NCI-H1105 treated with DMSO at 0.1 percent for 48 hours (cell line): ENCODE measurements around the gene GJC3.
"Not testable (repeated sequence)": the region's sequence is repeated elsewhere in the genome, so short reads cannot be mapped to it uniquely, and the experiment has no call there.

Source experiments
- DNase-seq: peaks from one replicate; lab custom pipeline; 2025; lab: John Stamatoyannopoulos, UW

The GJC3 gene, protein sequence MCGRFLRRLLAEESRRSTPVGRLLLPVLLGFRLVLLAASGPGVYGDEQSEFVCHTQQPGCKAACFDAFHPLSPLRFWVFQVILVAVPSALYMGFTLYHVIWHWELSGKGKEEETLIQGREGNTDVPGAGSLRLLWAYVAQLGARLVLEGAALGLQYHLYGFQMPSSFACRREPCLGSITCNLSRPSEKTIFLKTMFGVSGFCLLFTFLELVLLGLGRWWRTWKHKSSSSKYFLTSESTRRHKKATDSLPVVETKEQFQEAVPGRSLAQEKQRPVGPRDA

DNA sequence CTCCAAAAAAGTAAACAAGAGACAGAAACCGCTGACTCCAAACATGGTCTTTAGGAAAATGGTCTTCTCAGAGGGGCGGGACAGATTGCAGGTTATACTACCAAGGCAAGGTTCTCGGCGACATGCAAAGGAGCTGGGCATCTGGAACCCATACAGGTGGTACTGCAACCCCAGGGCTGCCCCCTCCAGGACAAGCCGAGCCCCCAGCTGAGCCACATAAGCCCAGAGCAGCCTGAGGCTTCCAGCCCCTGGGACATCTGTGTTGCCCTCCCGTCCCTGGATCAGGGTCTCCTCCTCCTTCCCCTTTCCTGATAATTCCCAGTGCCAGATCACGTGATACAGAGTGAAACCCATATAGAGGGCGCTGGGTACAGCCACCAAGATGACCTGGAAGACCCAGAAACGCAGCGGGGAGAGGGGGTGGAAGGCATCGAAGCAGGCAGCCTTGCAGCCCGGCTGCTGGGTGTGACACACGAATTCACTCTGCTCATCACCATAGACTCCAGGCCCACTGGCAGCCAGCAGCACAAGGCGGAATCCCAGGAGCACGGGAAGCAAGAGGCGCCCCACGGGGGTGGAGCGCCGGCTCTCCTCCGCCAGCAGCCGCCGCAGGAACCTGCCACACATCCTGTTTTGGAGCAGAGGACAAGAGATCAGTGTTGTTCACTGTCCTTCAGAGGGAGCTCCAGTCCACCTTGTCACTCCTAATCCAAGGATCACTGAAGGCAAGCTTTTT, at the start of gene GJC3:
TSS of gene GJC3 (minus strand) at position 627 of the 736 bp plus-strand sequence. CDS start at position 627, 0 bp downstream.
- peak; percentile 61 for DNase-seq

DNA sequence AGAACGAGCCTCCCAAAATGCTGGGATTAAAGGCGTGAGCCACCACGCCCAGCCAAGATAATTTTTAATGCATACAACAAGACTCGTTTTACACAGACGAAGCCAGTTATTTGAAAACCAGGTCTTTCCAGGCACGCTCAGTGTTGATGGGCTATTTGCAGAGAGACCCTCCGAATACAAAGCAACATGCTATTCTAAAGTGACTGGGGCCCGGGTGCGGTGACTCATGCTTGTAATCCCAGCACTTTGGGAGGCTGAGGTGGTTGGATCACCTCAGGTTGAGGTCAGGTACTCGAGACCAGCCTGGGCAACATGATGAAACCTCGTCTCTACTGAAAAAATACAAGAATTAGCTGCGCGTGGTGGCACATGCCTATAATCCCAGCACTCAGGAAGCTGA, 47.2 kb upstream of the GJC3 start:
- DNase-seq, result no peak

DNA sequence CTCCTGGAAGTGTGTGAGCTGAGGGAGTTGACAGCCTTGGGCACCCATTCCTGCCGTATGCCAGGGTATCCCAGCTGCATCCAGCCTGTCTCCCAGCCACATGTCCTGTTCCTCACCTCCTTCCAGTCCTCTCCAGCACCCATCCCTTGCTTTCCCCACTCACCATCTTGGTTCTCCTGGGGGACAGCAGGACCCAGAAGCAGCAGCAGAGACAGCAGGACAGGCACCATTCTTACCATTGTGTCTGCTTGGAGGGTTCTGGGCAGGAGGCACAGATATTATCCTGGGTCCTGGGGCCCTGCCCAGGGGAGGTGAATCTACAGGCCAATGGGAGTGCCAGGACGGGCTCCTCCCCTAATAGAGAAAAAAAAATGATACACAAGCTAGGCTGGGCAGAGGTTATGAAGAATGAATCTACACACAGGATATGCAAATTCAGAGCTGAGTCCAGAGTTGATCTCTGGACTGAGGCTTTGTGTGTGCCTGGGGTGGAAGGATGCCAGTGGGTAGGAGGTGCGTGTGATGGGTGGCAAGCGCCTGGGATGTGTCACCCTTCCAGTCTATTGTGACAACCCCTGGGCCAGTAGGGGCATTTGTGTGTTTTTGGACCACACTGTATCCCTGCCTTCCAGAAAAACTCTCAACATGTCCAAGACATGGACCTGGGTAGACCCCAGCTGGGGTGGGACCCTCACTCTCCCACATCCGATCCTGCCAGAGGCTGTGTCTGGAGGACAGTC, 46.5 kb upstream of the GJC3 start, which contains the start of gene AZGP1:
TSS of gene AZGP1 (minus strand) at position 250 of the 740 bp plus-strand sequence. CDS start at position 239, 11 bp downstream.
- DNase-seq, result no peak

GRCh38 chr7:99974681-99975080, 45.3 kb upstream of the GJC3 start:
- DNase-seq, result no peak

- not testable (repeated sequence) for DNase-seq
Observed at GRCh38 chr7:99973817-99974216, 44.4 kb upstream of the GJC3 start.

DNA sequence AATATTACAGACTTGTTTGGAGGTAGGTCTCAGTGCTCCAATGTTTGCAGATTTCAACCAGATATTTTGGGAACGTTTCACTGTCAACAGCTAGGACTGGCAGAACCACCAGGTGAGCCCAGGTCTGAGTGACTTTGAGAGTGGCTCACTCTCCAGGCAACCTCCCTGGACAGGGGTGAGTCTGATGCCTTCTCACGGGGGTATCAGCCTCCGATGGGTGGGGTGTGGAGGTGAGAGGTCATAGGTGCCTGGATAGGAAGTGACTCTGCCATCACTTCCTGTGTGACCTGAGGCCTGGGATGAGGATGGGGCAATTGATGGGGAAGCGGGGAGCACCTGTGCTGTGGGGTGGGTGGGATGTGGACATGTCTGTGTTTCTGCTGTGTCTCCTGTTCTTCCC, 41.8 kb upstream of the GJC3 start:
- no peak for DNase-seq

- DNase-seq, result not testable (repeated sequence)
Observed at GRCh38 chr7:99969813-99970212, 40.4 kb upstream of the GJC3 start.

- no peak for DNase-seq
Observed at GRCh38 chr7:99969298-99969697, 39.9 kb upstream of the GJC3 start.

DNA sequence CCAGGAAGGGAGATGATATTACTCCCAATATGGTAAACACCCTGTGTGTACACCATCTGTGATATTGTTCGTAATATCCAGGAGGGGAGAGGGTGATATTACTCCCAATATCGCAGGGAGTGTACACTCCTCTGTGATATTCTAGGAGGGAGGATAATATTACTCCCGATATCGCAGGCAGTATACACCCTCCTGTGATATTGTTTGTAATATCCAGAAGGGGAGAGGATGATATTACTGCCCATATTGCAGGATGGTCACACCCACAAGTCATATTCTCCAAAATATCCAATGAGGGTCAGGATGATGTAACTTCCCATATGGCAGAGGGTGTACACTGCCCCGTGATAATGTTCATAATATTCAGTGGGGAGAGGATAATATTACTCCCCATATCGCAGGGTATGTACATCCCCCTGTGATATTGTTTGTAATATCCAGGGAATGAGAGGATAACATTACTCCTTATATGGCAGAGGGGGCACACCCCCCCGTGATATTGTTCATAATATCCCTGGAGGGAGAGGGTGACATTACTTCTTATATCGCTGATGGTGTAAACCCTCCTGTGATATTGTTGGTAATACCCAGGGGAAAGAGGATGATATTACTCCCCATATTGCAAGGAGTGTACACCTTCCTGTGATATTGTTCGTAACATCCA, 29.3 kb upstream of the GJC3 start:
- DNase-seq, result no peak

DNA sequence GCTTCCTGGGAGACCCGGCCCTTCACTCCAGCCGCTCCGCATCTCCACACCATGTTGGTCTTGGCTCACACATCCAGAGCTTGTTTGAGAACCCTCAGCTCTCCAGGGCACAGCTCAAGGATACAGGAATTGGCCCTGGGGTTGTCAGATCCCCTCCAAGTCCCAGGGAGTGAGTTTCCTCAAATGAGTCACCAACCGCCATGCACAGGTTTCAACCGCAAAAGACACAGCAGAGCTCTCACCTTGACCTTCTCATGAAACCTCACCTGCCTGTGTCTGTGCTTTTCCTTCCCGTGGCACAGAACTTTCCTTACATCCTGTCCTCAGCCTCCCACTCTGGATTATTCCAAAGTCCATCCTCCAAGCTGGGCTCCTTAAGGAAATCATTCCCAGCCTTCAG, 25.8 kb upstream of the GJC3 start:
- DNase-seq, result no peak

DNA sequence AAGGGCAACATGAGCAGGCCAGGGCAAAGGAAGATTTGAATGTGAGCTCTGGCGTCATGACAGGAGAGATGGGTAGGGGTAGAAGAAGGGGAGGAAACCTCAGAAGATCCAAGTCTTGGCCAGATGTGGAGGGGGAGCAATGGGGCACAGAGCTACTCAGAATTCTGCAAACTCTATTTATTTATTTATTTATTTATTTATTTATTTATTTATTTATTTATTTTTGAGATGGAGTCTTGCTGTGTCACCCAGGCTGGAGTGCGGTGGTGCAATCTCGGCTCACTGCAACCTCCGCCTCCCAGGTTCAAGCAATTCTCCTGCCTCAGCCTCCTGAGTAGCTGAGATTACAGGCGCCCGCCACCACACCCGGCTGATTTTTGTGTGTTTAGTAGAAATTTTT, 25.2 kb upstream of the GJC3 start:
- DNase-seq, result not testable (repeated sequence)

DNA sequence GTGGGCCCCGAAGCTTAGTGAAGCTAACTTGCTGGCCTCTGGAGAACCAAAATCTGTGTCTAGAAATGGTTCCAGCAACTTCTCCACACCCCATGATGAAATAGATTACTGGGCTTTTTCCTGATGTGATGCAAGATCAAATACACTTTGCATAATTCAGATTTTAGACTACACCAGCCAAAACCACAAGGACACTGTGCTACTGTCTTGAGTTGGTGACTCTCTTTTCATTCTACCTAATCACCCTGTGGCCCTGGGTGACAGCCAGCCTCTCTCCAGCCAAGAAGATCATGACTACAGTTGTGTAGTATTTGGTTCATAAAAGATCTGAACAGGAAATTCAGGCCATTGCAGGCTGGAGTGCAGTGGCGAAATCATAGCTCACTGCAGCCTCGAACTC, 24.2 kb upstream of the GJC3 start:
- DNase-seq, result no peak

DNA sequence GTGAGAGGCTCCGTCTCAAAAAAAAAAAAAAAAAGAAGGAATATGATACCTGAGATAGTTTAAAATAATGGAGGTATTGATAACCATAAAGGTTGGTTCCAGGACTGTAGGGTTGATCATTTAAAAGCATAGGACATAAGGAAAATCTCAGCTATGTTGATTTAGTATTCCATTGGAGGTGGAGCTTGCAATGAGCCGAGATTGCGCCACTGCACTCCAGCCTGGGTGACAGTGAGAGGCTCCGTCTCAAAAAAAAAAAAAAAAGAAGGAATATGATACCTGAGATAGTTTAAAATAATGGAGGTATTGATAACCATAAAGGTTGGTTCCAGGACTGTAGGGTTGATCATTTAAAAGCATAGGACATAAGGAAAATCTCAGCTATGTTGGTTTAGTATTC, 23.2 kb upstream of the GJC3 start:
- DNase-seq, result not testable (repeated sequence)

DNA sequence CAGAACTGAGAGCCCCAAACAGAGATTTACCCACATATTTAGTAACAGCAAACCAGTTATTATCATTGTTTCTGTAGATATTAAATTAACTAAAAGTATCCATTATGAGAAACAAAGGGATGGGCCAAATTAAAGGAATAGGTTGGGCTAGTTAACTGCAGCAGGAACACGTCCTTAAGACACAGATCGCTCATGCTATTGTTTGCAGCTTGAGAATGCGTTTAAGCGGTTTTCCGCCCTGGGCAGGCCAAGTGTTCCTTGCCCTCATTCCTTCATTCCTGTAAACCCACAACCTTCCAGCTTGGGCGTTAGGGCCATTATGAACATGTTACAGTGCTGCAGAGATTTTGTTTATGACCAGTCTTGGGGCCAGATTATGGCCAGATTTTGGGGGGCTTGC, 21.4 kb upstream of the GJC3 start:
- DNase-seq, result not testable (repeated sequence)

GRCh38 chr7:99949645-99950228, 20.3 kb upstream of the GJC3 start:
- no peak for DNase-seq

GRCh38 chr7:99947608-99948007, 18.2 kb upstream of the GJC3 start:
- DNase-seq, result no peak

GRCh38 chr7:99944497-99945070, 15.2 kb upstream of the GJC3 start:
- DNase-seq, result no peak

DNA sequence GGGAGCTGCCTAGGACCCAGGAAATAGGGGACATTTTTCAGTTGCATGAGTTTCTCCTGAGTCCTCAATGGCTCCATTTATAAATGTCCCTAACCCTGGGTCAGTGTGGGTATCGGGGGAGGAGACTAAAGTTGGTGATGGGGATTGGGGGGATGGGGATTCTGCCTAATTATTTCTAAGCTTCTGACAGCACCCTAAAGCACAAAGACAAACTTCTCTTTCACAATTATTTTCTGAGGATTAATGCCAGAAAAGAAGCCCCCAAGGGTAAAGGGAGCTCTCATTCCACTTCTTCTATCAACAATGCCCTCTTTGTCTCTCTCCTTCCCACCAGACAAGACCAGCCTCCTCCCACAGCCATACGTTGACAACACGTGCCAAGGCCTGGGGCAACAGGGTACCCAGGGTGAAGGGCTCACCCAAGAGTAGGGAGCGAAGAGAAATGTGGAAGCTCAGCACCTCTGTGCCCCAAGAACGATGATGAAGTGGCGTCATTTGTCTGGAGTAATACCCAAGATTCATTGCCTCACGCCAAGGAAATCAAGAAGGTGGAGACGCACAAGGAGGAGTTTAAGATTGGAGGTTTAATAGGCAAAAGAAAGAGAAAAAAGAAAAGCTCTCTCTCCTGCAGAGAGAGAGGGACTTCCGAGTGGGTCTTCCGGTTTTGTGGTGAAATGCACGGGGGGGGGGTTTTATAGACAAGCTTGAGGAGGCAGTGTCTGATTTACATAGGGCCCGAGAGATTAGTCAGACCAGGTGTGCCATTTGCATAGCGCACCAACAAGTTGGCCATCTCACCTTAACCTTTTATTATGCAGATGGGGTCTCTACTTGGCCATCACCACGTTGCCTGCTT, 14.4 kb upstream of the GJC3 start:
- no peak for DNase-seq

DNA sequence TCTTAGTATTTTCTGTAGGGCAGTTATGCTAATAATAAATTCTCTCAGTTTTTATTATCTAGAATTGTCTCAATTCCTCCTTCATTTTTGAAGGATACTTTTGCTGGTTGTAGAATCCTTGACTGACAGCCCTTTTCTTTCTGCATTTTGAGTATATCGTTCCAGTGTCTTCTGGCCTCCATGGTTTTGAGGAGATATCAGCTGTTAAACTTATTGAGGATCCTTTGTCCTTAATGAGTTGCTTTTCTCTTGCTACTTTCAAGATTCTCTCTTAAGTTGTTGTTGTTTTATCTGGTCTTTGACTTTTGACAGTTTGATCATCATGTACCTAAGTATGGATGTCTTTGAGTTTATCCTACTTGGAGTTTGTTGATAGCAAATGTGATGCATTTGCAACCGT, 8.9 kb upstream of the GJC3 start:
- no peak for DNase-seq

GRCh38 chr7:99935009-99935408, 5.6 kb upstream of the GJC3 start:
- DNase-seq, result not testable (repeated sequence)

DNA sequence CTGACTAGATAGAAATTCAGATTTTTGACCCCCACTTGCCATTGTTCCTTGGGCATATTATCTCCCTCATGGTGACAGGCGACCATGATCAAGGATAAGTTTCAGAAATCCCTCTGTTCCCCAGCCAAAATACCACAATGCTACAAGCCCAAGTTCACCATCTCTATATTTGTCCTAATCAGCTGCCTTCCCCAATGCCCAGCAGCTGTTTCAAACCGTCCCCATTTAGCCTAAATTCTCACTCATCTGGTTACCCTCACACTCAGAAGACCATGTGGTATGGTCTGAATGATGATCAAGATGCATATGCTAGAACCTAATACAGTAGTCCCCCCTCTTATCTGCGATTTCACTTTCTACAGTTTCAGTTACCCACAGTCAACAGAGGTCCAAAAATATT, 956 bp upstream of the GJC3 start:
- DNase-seq, result no peak
